HUES64 (cell line): ENCODE measurements around the gene SLC26A6.

Experiments used
- H3K27ac ChIP-seq: 2 replicates; pipeline ENCODE4 v1.7.0; 2013; ENCODE audit warnings: low read depth, low read length, inconsistent platforms
- H3K27me3 ChIP-seq: 2 replicates; pipeline ENCODE4 v1.6.1; 2013; ENCODE audit warnings: mild to moderate bottlenecking, low read length; ENCODE audit not compliant: insufficient read depth
- H3K36me3 ChIP-seq: 2 replicates; pipeline ENCODE4 v1.6.1; 2013; ENCODE audit warnings: mild to moderate bottlenecking, low read length; ENCODE audit not compliant: insufficient read depth
- H3K4me1 ChIP-seq: 2 replicates; pipeline ENCODE4 v1.6.1; 2013; ENCODE audit warnings: mild to moderate bottlenecking, low read length, moderate library complexity; ENCODE audit not compliant: insufficient read depth
- H3K4me3 ChIP-seq: 2 replicates; pipeline ENCODE4 v1.5.1; 2013; ENCODE audit warnings: mild to moderate bottlenecking, low read length, moderate library complexity
- H3K9ac ChIP-seq: 2 replicates; pipeline ENCODE4 v1.6.1; 2013; ENCODE audit warnings: mild to moderate bottlenecking, low read depth, low read length
- H3K9me3 ChIP-seq: 2 replicates; pipeline ENCODE4 v1.6.1; 2013; ENCODE audit warnings: low read depth, low read length; ENCODE audit not compliant: insufficient read depth
- WGBS: fragments of 150-250, 120-280 bp; methylation state at CpG from one replicate; pipeline ENCODE4 v1.1.7; 2013; ENCODE audit warnings: missing lambda C conversion rate; 5-methylcytosine and 5-hydroxymethylcytosine counted together

The SLC26A6 gene

GRCh38 chr3:48642605-48643004, 7.3 kb upstream of the SLC26A6 start:
- 95% methylated on average over 12 of the region's 12 CpGs for WGBS
- Histone ChIP-seq H3K9ac (no peak overlapping the region), H3K4me1 (no peaks in the 10 kb centered on the region), H3K36me3 (peaks cover 65% of the 10 kb centered on the region), H3K27ac (no peak overlapping the region), H3K27me3 (no peaks in the 10 kb centered on the region), H3K9me3 (no peaks in the 10 kb centered on the region), H3K4me3 (no peak overlapping the region)

DNA sequence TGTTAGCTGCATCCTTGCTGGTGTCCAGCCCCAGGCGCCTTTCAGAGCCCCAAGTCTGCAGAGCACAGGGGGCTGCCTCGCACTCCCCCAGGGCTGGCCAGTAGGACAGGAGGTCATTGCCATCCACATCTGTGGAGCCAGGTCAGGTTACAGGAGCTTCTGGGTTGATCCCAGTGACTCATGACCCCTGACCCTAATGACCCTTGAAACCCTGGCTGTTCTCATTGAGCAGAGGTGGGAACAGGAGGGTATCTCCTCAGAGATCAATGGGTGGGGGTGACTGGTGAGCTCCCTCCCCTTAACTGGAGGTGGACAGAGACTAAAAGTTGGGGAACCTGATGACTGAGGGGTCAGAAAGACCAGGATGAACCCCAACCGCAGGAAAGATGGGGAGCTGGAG, 6.1 kb upstream of the SLC26A6 start:
- 91% methylated on average over 3 of the region's 3 CpGs for WGBS
- no peaks in the 10 kb centered on the region for H3K27me3 ChIP-seq
- H3K36me3 ChIP-seq = peaks cover 63% of the 10 kb centered on the region
- H3K9me3 ChIP-seq = no peaks in the 10 kb centered on the region
- no peak overlapping the region for H3K9ac ChIP-seq
- peaks cover 11% of the 10 kb centered on the region for H3K4me1 ChIP-seq
- H3K4me3 ChIP-seq = no peak overlapping the region
- no peak overlapping the region for H3K27ac ChIP-seq

GRCh38 chr3:48639944-48640606, 4.8 kb upstream of the SLC26A6 start:
- Histone ChIP-seq H3K36me3 (peaks cover 50% of the 10 kb centered on the region), H3K9ac (no peak overlapping the region), H3K4me1 (peaks cover 14% of the 10 kb centered on the region), H3K9me3 (no peaks in the 10 kb centered on the region), H3K27me3 (no peaks in the 10 kb centered on the region), H3K27ac (no peak overlapping the region), H3K4me3 (no peak overlapping the region)
- WGBS = 94% methylated on average over 38 of the region's 38 CpGs

GRCh38 chr3:48637305-48637704, 2.0 kb upstream of the SLC26A6 start:
- H3K27me3 ChIP-seq = no peaks in the 10 kb centered on the region
- no peaks in the 10 kb centered on the region for H3K9me3 ChIP-seq
- H3K9ac ChIP-seq = no peak overlapping the region
- H3K4me1 ChIP-seq = peaks cover 22% of the 10 kb centered on the region
- H3K4me3 ChIP-seq = no peak overlapping the region
- WGBS = 70% methylated on average over 6 of the region's 6 CpGs
- H3K27ac ChIP-seq = no peak overlapping the region
- peaks cover 47% of the 10 kb centered on the region for H3K36me3 ChIP-seq

DNA sequence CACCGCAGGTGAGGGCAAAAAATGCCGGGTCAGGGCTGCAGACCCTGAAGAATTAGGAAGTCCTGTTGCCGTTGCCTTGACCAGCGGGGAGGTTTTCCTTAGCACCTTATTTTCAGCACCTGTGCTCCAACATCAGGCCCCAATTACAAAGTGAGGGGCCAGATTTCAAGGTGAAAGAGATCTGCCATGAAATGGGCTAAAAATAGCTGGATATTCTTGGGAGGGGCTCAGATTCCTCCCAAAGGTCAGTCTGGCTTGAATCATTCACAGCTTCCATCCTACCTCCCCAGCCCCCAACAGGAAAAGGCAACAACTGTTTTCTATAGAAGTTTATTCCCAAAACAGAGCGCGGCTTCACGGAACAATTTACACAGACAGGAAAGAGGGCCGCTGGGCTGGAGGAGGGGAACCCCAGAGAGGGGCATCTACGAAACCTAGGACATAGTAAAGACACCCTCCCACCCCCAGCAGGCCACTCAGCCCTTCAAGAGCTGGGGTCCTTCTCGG, 941 bp upstream of the SLC26A6 start:
- peaks cover 22% of the 10 kb centered on the region for H3K4me1 ChIP-seq
- peak overlapping the region; percentile 79 for H3K27ac ChIP-seq
- 16% methylated on average over 9 of the region's 10 CpGs for WGBS
- H3K9me3 ChIP-seq = no peaks in the 10 kb centered on the region
- peak overlapping the region; percentile 67 for H3K9ac ChIP-seq
- H3K4me3 ChIP-seq = peak overlapping the region; percentile 87
- no peaks in the 10 kb centered on the region for H3K27me3 ChIP-seq
- peaks cover 47% of the 10 kb centered on the region for H3K36me3 ChIP-seq

GRCh38 chr3:48634661-48635221, 520 bp downstream of the SLC26A6 start:
- Histone ChIP-seq H3K4me3 (peak overlapping the region; percentile 87), H3K27ac (peak overlapping the region; percentile 87), H3K36me3 (peaks cover 53% of the 10 kb centered on the region), H3K27me3 (no peaks in the 10 kb centered on the region), H3K9me3 (no peaks in the 10 kb centered on the region), H3K4me1 (peaks cover 22% of the 10 kb centered on the region), H3K9ac (peak overlapping the region; percentile 83)
- 2% methylated on average over 30 of the region's 30 CpGs for WGBS

DNA sequence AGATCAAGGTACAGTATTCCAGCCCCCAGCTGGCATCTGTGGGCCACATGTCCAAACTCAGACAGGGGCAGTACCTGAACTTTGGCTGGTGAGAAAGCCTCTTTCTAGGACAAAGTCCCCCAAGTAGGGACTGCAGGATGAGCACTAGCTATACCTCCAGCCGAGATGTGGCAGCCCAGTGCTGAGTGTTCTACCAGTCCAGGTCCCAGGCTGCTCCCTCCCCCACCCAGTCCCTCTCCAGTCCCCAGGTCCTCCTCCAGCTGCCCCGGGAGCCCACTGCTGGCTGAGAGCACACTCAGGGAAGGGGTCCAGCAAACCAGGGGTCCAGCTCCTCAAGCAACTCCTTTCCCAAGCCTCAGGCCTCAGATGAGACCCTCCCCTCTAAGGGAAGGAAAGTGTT, 1.5 kb downstream of the SLC26A6 start:
- no peak overlapping the region; the same call in 1 of the 2 replicates for H3K9ac ChIP-seq
- H3K27ac ChIP-seq = no peak overlapping the region
- 92% methylated on average over 2 of the region's 2 CpGs for WGBS
- peaks cover 58% of the 10 kb centered on the region for H3K36me3 ChIP-seq
- H3K4me3 ChIP-seq = no peak overlapping the region
- no peaks in the 10 kb centered on the region for H3K9me3 ChIP-seq
- H3K4me1 ChIP-seq = peaks cover 22% of the 10 kb centered on the region
- no peaks in the 10 kb centered on the region for H3K27me3 ChIP-seq

GRCh38 chr3:48633256-48633655, 2.0 kb downstream of the SLC26A6 start:
- Histone ChIP-seq H3K9me3 (no peaks in the 10 kb centered on the region), H3K4me3 (no peak overlapping the region), H3K9ac (no peak overlapping the region), H3K27me3 (no peaks in the 10 kb centered on the region), H3K4me1 (peaks cover 22% of the 10 kb centered on the region), H3K27ac (no peak overlapping the region), H3K36me3 (peaks cover 63% of the 10 kb centered on the region)
- WGBS = 94% methylated on average over 15 of the region's 15 CpGs

GRCh38 chr3:48631516-48632448, 3.5 kb downstream of the SLC26A6 start:
- Histone ChIP-seq H3K36me3 (peaks cover 68% of the 10 kb centered on the region), H3K27me3 (no peaks in the 10 kb centered on the region), H3K4me3 (no peak overlapping the region), H3K9me3 (no peaks in the 10 kb centered on the region), H3K9ac (no peak overlapping the region), H3K4me1 (peaks cover 15% of the 10 kb centered on the region), H3K27ac (no peak overlapping the region)
- 95% methylated on average over 22 of the region's 22 CpGs for WGBS

GRCh38 chr3:48630833-48631232, 4.4 kb downstream of the SLC26A6 start:
- Histone ChIP-seq H3K4me3 (no peak overlapping the region), H3K36me3 (peaks cover 78% of the 10 kb centered on the region), H3K4me1 (peaks cover 7% of the 10 kb centered on the region; the same call in 1 of the 2 replicates), H3K9me3 (no peaks in the 10 kb centered on the region), H3K27me3 (no peaks in the 10 kb centered on the region), H3K9ac (no peak overlapping the region), H3K27ac (no peak overlapping the region)
- 93% methylated on average over 12 of the region's 12 CpGs for WGBS

DNA sequence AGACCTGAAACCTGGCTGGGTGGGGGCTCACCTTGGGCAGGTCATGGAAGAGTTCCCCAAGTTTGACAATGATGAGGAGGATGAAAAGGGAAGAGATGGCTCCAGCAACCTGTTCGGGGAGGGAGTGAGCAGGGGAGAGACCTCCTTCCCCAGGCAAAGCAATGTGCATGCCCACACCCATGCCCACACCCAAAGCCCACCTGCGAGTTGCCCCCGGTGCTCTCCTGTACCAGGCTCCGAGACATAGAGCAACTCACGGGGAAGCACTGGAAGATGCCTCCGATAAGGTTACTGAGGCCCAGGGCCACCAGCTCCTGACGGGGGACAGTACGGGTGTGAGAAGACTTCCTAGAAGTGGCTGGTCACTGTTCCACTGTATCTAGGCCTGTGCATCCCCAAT, 4.9 kb downstream of the SLC26A6 start:
- Histone ChIP-seq H3K9me3 (no peaks in the 10 kb centered on the region), H3K27ac (no peak overlapping the region), H3K4me3 (no peak overlapping the region), H3K9ac (no peak overlapping the region), H3K4me1 (peaks cover 7% of the 10 kb centered on the region; the same call in 1 of the 2 replicates), H3K27me3 (no peaks in the 10 kb centered on the region), H3K36me3 (peaks cover 82% of the 10 kb centered on the region)
- WGBS = 97% methylated on average over 8 of the region's 8 CpGs
